Mesenchymal stem cell (in vitro differentiated cells and primary cell): ENCODE results near the gene RAD54L.

Experiments
- DNase-seq: peaks from one replicate; pipeline ENCODE4 v3.0.0-alpha.2; 2013
- H2AFZ ChIP-seq: one replicate; pipeline ENCODE4 v1.6.1; 2013; ENCODE audit warnings: low read depth, mild to moderate bottlenecking, control low read depth, inconsistent platforms, low read length, moderate library complexity
- H2AK5ac ChIP-seq: 2 replicates; pipeline ENCODE4 v1.6.1; 2013; ENCODE audit warnings: low read length, moderate library complexity, mild to moderate bottlenecking, inconsistent platforms; ENCODE audit not compliant: severe bottlenecking
- H2BK120ac ChIP-seq: one replicate; pipeline ENCODE4 v1.6.1; 2013; ENCODE audit warnings: low read depth, mild to moderate bottlenecking, inconsistent platforms, low read length, moderate library complexity
- H2BK12ac ChIP-seq, 2 experiments: one replicate each; pipeline ENCODE4 v1.6.1; 2013; ENCODE audit warnings: inconsistent platforms in 2 of 2, low read length in 2 of 2, mild to moderate bottlenecking in 2 of 2, moderate library complexity in 2 of 2, control low read depth in 1 of 2
- H2BK15ac ChIP-seq: one replicate; pipeline ENCODE4 v1.6.1; 2013; ENCODE audit warnings: mild to moderate bottlenecking, low read depth, inconsistent platforms; ENCODE audit not compliant: poor library complexity, severe bottlenecking
- H2BK5ac ChIP-seq: 2 replicates; pipeline ENCODE4 v1.6.1; 2013; ENCODE audit warnings: low read depth, mild to moderate bottlenecking, low read length, control low read depth, inconsistent platforms; ENCODE audit not compliant: poor library complexity, severe bottlenecking
- H3K14ac ChIP-seq, 2 experiments: one replicate each; pipeline ENCODE4 v1.6.1; 2013; ENCODE audit warnings: inconsistent platforms in 2 of 2, low read length in 2 of 2, control low read depth in 1 of 2, mild to moderate bottlenecking in 1 of 2, moderate library complexity in 1 of 2
- H3K18ac ChIP-seq, 2 experiments: one replicate each; pipeline ENCODE4 v1.6.1; 2013; ENCODE audit warnings: inconsistent platforms in 2 of 2, low read length in 2 of 2, control low read depth in 1 of 2, low read depth in 1 of 2, mild to moderate bottlenecking in 1 of 2
- H3K23ac ChIP-seq, 2 experiments: one replicate each; pipeline ENCODE4 v1.6.1; 2013; ENCODE audit warnings: inconsistent platforms in 2 of 2, low read length in 2 of 2, mild to moderate bottlenecking in 2 of 2, moderate library complexity in 2 of 2, control low read depth in 1 of 2
- H3K27ac ChIP-seq: 2 replicates; pipeline ENCODE4 v1.5.1; 2013; ENCODE audit warnings: mild to moderate bottlenecking, moderate library complexity, low read length, control low read depth, inconsistent platforms; ENCODE audit not compliant: poor library complexity, severe bottlenecking
- H3K27me3 ChIP-seq, 2 experiments: 2 replicates each; pipeline versions ENCODE4 v1.6.1 to v1.7.0; 2013; ENCODE audit warnings: low read length in 2 of 2, mild to moderate bottlenecking in 2 of 2, moderate library complexity in 2 of 2, control low read depth in 1 of 2, inconsistent platforms in 1 of 2; ENCODE audit not compliant: control insufficient read depth in 1 of 2, insufficient read depth in 1 of 2
- H3K36me3 ChIP-seq, 2 experiments: 2 replicates each; pipeline versions ENCODE4 v1.6.1 to v1.7.0; 2013; ENCODE audit warnings: low read length in 2 of 2, control low read depth in 1 of 2, inconsistent platforms in 1 of 2, low read depth in 1 of 2, mild to moderate bottlenecking in 1 of 2; ENCODE audit not compliant: insufficient read depth in 2 of 2, control insufficient read depth in 1 of 2
- H3K4ac ChIP-seq, 2 experiments: one replicate each; pipeline ENCODE4 v1.6.1; 2013; ENCODE audit warnings: inconsistent platforms in 2 of 2, low read length in 2 of 2, mild to moderate bottlenecking in 2 of 2, moderate library complexity in 2 of 2, control low read depth in 1 of 2, low read depth in 1 of 2
- H3K4me1 ChIP-seq: 2 replicates; pipeline ENCODE4 v1.6.1; 2013; ENCODE audit warnings: low read depth, low read length, control low read depth; ENCODE audit not compliant: control insufficient read depth, insufficient read depth
- H3K4me2 ChIP-seq: 2 replicates; pipeline ENCODE4 v1.6.1; 2013; ENCODE audit warnings: low read length, mild to moderate bottlenecking, inconsistent platforms; ENCODE audit not compliant: poor library complexity, severe bottlenecking
- H3K4me3 ChIP-seq, 2 experiments: 2 replicates each; pipeline versions ENCODE4 v1.5.1 to v1.7.0; 2013; ENCODE audit warnings: low read length in 2 of 2, mild to moderate bottlenecking in 2 of 2, control low read depth in 1 of 2, low read depth in 1 of 2; ENCODE audit not compliant: insufficient read depth in 1 of 2
- H3K79me1 ChIP-seq: replicated peaks from 2 replicates; pipeline ENCODE4 v1.6.1; 2013; ENCODE audit warnings: mild to moderate bottlenecking, control low read depth, low read length, inconsistent platforms; ENCODE audit not compliant: poor library complexity, severe bottlenecking
- H3K9ac ChIP-seq: 2 replicates; pipeline ENCODE4 v1.7.0; 2013; ENCODE audit warnings: mild to moderate bottlenecking, low read length, moderate library complexity
- H3K9me3 ChIP-seq: 2 replicates; pipeline ENCODE4 v1.7.0; 2013; ENCODE audit warnings: mild to moderate bottlenecking, low read length; ENCODE audit not compliant: control insufficient read depth
- H4K8ac ChIP-seq: one replicate; pipeline ENCODE4 v1.6.1; 2013; ENCODE audit warnings: inconsistent platforms, mild to moderate bottlenecking, low read length, moderate library complexity
- H4K91ac ChIP-seq: one replicate; pipeline ENCODE4 v1.6.1; 2013; ENCODE audit warnings: mild to moderate bottlenecking, low read length, inconsistent platforms
- WGBS: methylation state at CpG from one replicate; pipeline ENCODE4 v1.1.7; 2013; ENCODE audit warnings: mixed read lengths; 5-methylcytosine and 5-hydroxymethylcytosine counted together

RAD54L gene

GRCh38 chr1:46203738-46204405 lies 43.7 kb upstream of the RAD54L start:
- peaks cover 6% of the 10 kb centered on the region for H3K4me1 ChIP-seq
- H3K27ac ChIP-seq = no peak overlapping the region
- no peak overlapping the region for H3K23ac ChIP-seq
- H2AK5ac ChIP-seq = no peak overlapping the region
- no peak for DNase-seq
- WGBS = 32% methylated on average over 13 of the region's 14 CpGs
- H4K91ac ChIP-seq = no peak overlapping the region
- H2BK12ac ChIP-seq = no peak overlapping the region
- H3K18ac ChIP-seq = peak overlapping the region; percentile 35 to 58
- peak overlapping the region; percentile 88 for H3K9ac ChIP-seq
- peaks cover 6% of the 10 kb centered on the region for H3K79me1 ChIP-seq
- H3K4ac ChIP-seq = no peak overlapping the region
- H3K9me3 ChIP-seq = no peaks in the 10 kb centered on the region
- no peak overlapping the region for H4K8ac ChIP-seq
- no peak overlapping the region for H2BK15ac ChIP-seq
- no peak overlapping the region for H3K14ac ChIP-seq
- peak overlapping the region; percentile 49 for H2AFZ ChIP-seq
- no peak overlapping the region for H2BK5ac ChIP-seq
- H3K4me2 ChIP-seq = peak overlapping the region; percentile 91
- no peaks in the 10 kb centered on the region for H3K27me3 ChIP-seq
- peaks cover 0 to 3% of the 10 kb centered on the region in 2 experiments for H3K36me3 ChIP-seq
- H3K4me3 ChIP-seq = peak overlapping the region; percentile 74 to 93
- no peak overlapping the region for H2BK120ac ChIP-seq

- Histone ChIP-seq H3K4me3 (peak overlapping the region in 1 of 2 experiments; percentile 93), H3K18ac (no peak overlapping the region), H3K9me3 (no peaks in the 10 kb centered on the region), H2BK120ac (no peak overlapping the region), H3K4me1 (peaks cover 6% of the 10 kb centered on the region), H2BK12ac (no peak overlapping the region), H2BK15ac (no peak overlapping the region), H3K4me2 (peak overlapping the region; percentile 91), H3K14ac (peak overlapping the region in 1 of 2 experiments; percentile 21), H4K91ac (no peak overlapping the region), H4K8ac (no peak overlapping the region), H3K27me3 (no peaks in the 10 kb centered on the region), H2AFZ (no peak overlapping the region), H3K23ac (no peak overlapping the region), H3K9ac (peak overlapping the region; percentile 88), H3K4ac (no peak overlapping the region), H3K36me3 (peaks cover 0 to 3% of the 10 kb centered on the region in 2 experiments), H3K27ac (no peak overlapping the region), H3K79me1 (peaks cover 6% of the 10 kb centered on the region), H2BK5ac (no peak overlapping the region), H2AK5ac (no peak overlapping the region)
- no peak for DNase-seq
- 82% methylated on average over 5 of the region's 5 CpGs for WGBS
Measured at GRCh38 chr1:46204406-46204742, 43.2 kb upstream of the RAD54L start.

GRCh38 chr1:46205141-46205540 lies 42.4 kb upstream of the RAD54L start:
- H3K23ac ChIP-seq = no peak overlapping the region
- H3K79me1 ChIP-seq = peaks cover 6% of the 10 kb centered on the region
- H2BK120ac ChIP-seq = no peak overlapping the region
- H4K8ac ChIP-seq = no peak overlapping the region
- H3K4me3 ChIP-seq = no peak overlapping the region
- no peaks in the 10 kb centered on the region for H3K27me3 ChIP-seq
- H3K4ac ChIP-seq = no peak overlapping the region
- H3K4me2 ChIP-seq = no peak overlapping the region
- no peak overlapping the region for H3K18ac ChIP-seq
- H3K14ac ChIP-seq = no peak overlapping the region
- H3K4me1 ChIP-seq = peaks cover 6% of the 10 kb centered on the region
- no peak overlapping the region for H4K91ac ChIP-seq
- no peak for DNase-seq
- WGBS = 96% methylated on average over 3 of the region's 3 CpGs
- H2AFZ ChIP-seq = no peak overlapping the region
- no peaks in the 10 kb centered on the region for H3K9me3 ChIP-seq
- no peak overlapping the region for H3K27ac ChIP-seq
- no peak overlapping the region for H2BK12ac ChIP-seq
- peaks cover 0 to 3% of the 10 kb centered on the region in 2 experiments for H3K36me3 ChIP-seq
- no peak overlapping the region for H2BK15ac ChIP-seq
- no peak overlapping the region for H2BK5ac ChIP-seq
- H3K9ac ChIP-seq = no peak overlapping the region
- H2AK5ac ChIP-seq = no peak overlapping the region

GRCh38 chr1:46205791-46206190 lies 41.8 kb upstream of the RAD54L start:
- Histone ChIP-seq H3K9me3 (no peaks in the 10 kb centered on the region), H2BK12ac (no peak overlapping the region), H2AFZ (no peak overlapping the region), H4K91ac (no peak overlapping the region), H2BK5ac (no peak overlapping the region), H2BK15ac (no peak overlapping the region), H3K23ac (no peak overlapping the region), H4K8ac (no peak overlapping the region), H3K4me1 (peaks cover 6% of the 10 kb centered on the region), H3K18ac (no peak overlapping the region), H3K4me3 (no peak overlapping the region), H3K4me2 (no peak overlapping the region), H2BK120ac (no peak overlapping the region), H3K14ac (no peak overlapping the region), H3K4ac (no peak overlapping the region), H3K36me3 (peaks cover 0 to 3% of the 10 kb centered on the region in 2 experiments), H2AK5ac (no peak overlapping the region), H3K9ac (no peak overlapping the region), H3K79me1 (peaks cover 6% of the 10 kb centered on the region), H3K27ac (no peak overlapping the region), H3K27me3 (no peaks in the 10 kb centered on the region)
- WGBS = 71% methylated on average over 2 of the region's 3 CpGs
- DNase-seq = no peak
